ENCODE data around the gene C14orf180. TPM values are rescaled to one million over a fixed set of nuclear protein-coding genes. Genes with fewer than 3 reads are reported as not detected.

C14orf180 gene
- total and polyA plus RNA-seq, 2 donors from 2014 or later: 2.1 to 3.1 TPM

- TF ChIP-seq CTCF (IDR thresholded peaks at IDR 0.05; ENCODE audit: borderline replicate concordance, extremely low read depth, insufficient read depth): no peak
- Histone ChIP-seq H3K27me3 (ENCODE audit: control insufficient read depth, insufficient read depth, low read length) (no peaks in the 10 kb centered on the region), H3K4me1 (ENCODE audit: control insufficient read depth in 2 of 3, insufficient read depth in 2 of 3, low read depth in 1 of 3, low read length in 3 of 3) (peaks cover 0 to 29% (median 0%) of the 10 kb centered on the region in 3 donors), H3K4me3 (ENCODE audit: low read length in 3 of 3) (no peak overlapping the region), H3K36me3 (ENCODE audit: control insufficient read depth in 2 of 3, insufficient read depth in 3 of 3, low read length in 3 of 3) (no peaks in the 10 kb centered on the region), H3K9me3 (ENCODE audit: control insufficient read depth in 2 of 3, insufficient read depth in 1 of 3, low read length in 3 of 3) (no peaks in the 10 kb centered on the region), H3K9ac (ENCODE audit: low read length in 3 of 3) (no peak overlapping the region), H3K27ac (ENCODE audit: low read depth in 2 of 2, low read length in 2 of 2) (no peak overlapping the region)
- no peak for FAIRE-seq
- intact Hi-C loops (cut with DNase I): no loop called here
- DNase-seq: no peak
Observed at GRCh38 chr14:104583424-104584306, 4.1 kb downstream of the C14orf180 start.

DNA sequence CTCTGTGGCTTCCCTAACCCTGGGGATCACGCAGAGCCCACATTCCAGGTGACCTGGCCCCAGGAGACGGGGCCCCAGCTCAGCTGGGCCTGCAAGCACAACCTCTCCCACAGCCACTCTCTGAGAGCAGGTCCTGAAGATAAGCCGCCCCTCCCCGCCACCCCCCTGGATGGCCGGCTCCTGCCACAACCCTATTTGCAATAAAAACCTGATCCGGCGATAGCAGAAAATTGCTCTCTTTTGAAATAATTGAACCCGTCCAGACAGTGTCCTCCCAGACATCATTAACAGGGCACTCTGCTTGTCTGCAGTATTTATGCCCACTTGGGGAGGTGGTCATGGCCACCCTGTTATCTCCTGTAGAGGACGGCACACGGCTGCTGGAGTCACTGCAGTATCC, 5.0 kb downstream of the C14orf180 start:
- Histone ChIP-seq H3K9ac (ENCODE audit: low read length in 3 of 3) (no peak overlapping the region), H3K27me3 (ENCODE audit: control insufficient read depth, insufficient read depth, low read length) (no peaks in the 10 kb centered on the region), H3K4me3 (ENCODE audit: low read length in 3 of 3) (no peak overlapping the region), H3K27ac (ENCODE audit: low read depth in 2 of 2, low read length in 2 of 2) (no peak overlapping the region), H3K9me3 (ENCODE audit: control insufficient read depth in 2 of 3, insufficient read depth in 1 of 3, low read length in 3 of 3) (no peaks in the 10 kb centered on the region), H3K36me3 (ENCODE audit: control insufficient read depth in 2 of 3, insufficient read depth in 3 of 3, low read length in 3 of 3) (no peaks in the 10 kb centered on the region), H3K4me1 (ENCODE audit: control insufficient read depth in 2 of 3, insufficient read depth in 2 of 3, low read depth in 1 of 3, low read length in 3 of 3) (peaks cover 0 to 20% (median 0%) of the 10 kb centered on the region in 3 donors)
- TF ChIP-seq CTCF (IDR thresholded peaks at IDR 0.05; ENCODE audit: borderline replicate concordance, extremely low read depth, insufficient read depth): no peak
- intact Hi-C loops (cut with DNase I): no loop called here
- DNase-seq (no peak), FAIRE-seq (no peak)

DNA sequence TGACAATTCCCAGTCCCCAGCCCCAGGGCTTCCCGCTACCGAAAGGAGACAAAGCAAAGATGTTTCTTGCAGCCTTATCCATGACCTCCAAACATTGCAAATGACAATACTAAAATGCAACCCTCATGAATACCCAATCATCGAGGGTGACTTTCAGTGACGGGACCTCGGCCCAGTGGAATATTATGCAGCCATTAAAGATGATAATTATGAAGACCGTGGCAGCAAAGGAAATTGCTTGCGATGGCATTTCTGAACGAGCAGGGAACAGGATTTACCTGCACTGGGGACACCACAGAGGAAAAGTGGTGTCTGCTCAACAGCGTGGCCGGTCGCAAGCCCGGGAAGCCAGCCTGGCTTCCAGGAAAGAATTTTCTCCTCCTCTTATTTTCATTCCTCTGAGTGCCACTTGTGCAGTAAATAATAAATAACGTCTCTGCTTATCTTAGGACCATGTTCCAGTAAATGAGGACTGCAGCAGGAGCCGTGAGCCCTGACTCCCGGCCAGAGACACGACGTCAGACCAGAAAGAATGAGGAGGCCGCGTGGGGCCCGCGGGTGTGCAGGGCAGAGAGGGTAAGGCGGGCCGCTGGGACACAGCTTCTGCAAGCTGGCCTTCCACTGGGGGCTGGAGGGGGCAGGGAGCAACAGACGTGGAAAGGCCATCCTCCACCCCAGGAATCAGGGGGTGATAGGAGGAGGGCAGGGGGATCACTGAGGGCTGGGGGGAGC, 6.6 kb downstream of the C14orf180 start:
- no peak overlapping the region for H3K9ac ChIP-seq (ENCODE audit: low read length in 3 of 3)
- no peaks in the 10 kb centered on the region for H3K9me3 ChIP-seq (ENCODE audit: control insufficient read depth in 2 of 3, insufficient read depth in 1 of 3, low read length in 3 of 3)
- DNase-seq: peak in 1 of 5 donors; percentile 94
- H3K27me3 ChIP-seq (ENCODE audit: control insufficient read depth, insufficient read depth, low read length): no peaks in the 10 kb centered on the region
- intact Hi-C loops (cut with DNase I): no loop called here
- no peak overlapping the region for H3K4me3 ChIP-seq (ENCODE audit: low read length in 3 of 3)
- no peak for FAIRE-seq
- H3K4me1 ChIP-seq (ENCODE audit: control insufficient read depth in 2 of 3, insufficient read depth in 2 of 3, low read depth in 1 of 3, low read length in 3 of 3): peaks cover 0 to 16% (median 0%) of the 10 kb centered on the region in 3 donors
- TF ChIP-seq CTCF (IDR thresholded peaks at IDR 0.05; ENCODE audit: borderline replicate concordance, extremely low read depth, insufficient read depth): no peak
- H3K27ac ChIP-seq (ENCODE audit: low read depth in 2 of 2, low read length in 2 of 2): no peak overlapping the region
- H3K36me3 ChIP-seq (ENCODE audit: control insufficient read depth in 2 of 3, insufficient read depth in 3 of 3, low read length in 3 of 3): no peaks in the 10 kb centered on the region
